Spleen (tissue), 11 donors: Measurements from ENCODE around the gene KDM2B. TPM values are rescaled to one million over a fixed set of nuclear protein-coding genes. Genes with fewer than 3 reads are reported as not detected.

Experiments
- DNase-seq: peaks from one replicate; pipeline ENCODE4 v3.0.0-alpha.2; 2020
- H3K27ac ChIP-seq, 8 donors: fragments of 200-600 bp; sonication (generic) in 7 of 8; 1 replicate in 4 of 8; 2 replicates in 4 of 8; pipeline versions ENCODE4 v1.5.0 to v1.8.0; 2016 to 2021; ENCODE audit warnings: inconsistent platforms in 4 of 8, mild to moderate bottlenecking in 4 of 8, moderate library complexity in 1 of 8
- H3K27me3 ChIP-seq, 7 donors: fragments of 200-600 bp; sonication (generic) in 6 of 7; replicated peaks in 1 of 7; 1 replicate in 4 of 7; 2 replicates in 3 of 7; pipeline versions ENCODE4 v1.5.0 to v1.8.0; 2016 to 2021; ENCODE audit warnings: inconsistent platforms in 3 of 7, mild to moderate bottlenecking in 1 of 7
- H3K36me3 ChIP-seq, 6 donors: fragments of 200-600 bp; sonication (generic) in 5 of 6; 1 replicate in 4 of 6; 2 replicates in 2 of 6; pipeline versions ENCODE4 v1.5.0 to v1.8.0; 2016 to 2021; ENCODE audit warnings: inconsistent platforms in 2 of 6
- H3K4me1 ChIP-seq, 6 donors: fragments of 200-600 bp; sonication (generic) in 5 of 6; 1 replicate in 3 of 6; 2 replicates in 3 of 6; pipeline versions ENCODE4 v1.5.0 to v1.8.0; 2016 to 2021; ENCODE audit warnings: inconsistent platforms in 3 of 6
- H3K4me3 ChIP-seq, 8 donors: fragments of 200-600 bp; sonication (generic) in 7 of 8; 1 replicate in 4 of 8; 2 replicates in 4 of 8; pipeline versions ENCODE4 v1.5.0 to v1.8.0; 2016 to 2021; ENCODE audit warnings: inconsistent platforms in 4 of 8, mild to moderate bottlenecking in 4 of 8, moderate library complexity in 2 of 8
- H3K9me3 ChIP-seq, 8 donors: fragments of 200-600 bp; sonication (generic) in 7 of 8; 1 replicate in 4 of 8; 2 replicates in 4 of 8; pipeline versions ENCODE4 v1.5.0 to v1.8.0; 2016 to 2021; ENCODE audit warnings: inconsistent platforms in 4 of 8
- POLR2A ChIP-seq, 3 donors: fragments of 450-650 bp; IDR thresholded peaks; one replicate each; pipeline ENCODE4 v1.5.1; 2017; ENCODE audit warnings: antibody characterized with exemption in 3 of 3, mild to moderate bottlenecking in 1 of 3
- POLR2AphosphoS5 ChIP-seq, 3 donors: sonication (generic); formaldehyde crosslinking; IDR thresholded peaks; one replicate each; pipeline ENCODE4 v1.5.1; 2017; ENCODE audit warnings: antibody characterized with exemption in 3 of 3
- WGBS, 5 donors: extraction: QIAGEN DNeasy Blood & Tissue Kit in 3 of 5; methylation state at CpG; one replicate each; pipeline versions ENCODE4 v1.1.5 to v1.1.7; 2013 to 2018; 5-methylcytosine and 5-hydroxymethylcytosine counted together
- intact Hi-C: fragments of 100-400 bp; cut with DNase I; formaldehyde crosslinking; loops from one replicate; pipeline ENCODE4 v1.15.0; 2023; ENCODE audit warnings: low total_unique reads
- polyA plus RNA-seq, 3 donors: library from polyadenylated mRNA; stranded (reverse); fragments of 200-250 nt; gene quantifications; one replicate each; pipeline ENCODE4 v1.2.1, GENCODE V29; 2013
- total RNA-seq, 7 donors: library from RNA; depleted of rRNA in 3 of 7; stranded (reverse); fragments of >200 nt in 3 of 7; fragmentation: NEBNext Ultra II Directional in 4 of 7; extraction: Animal tissue kit (Norgen Biotek cat#: 25700) in 4 of 7; gene quantifications; one replicate each; pipeline versions ENCODE4 v1.1.0 to v1.2.1, GENCODE V29; 2016 to 2021
- TF ChIP-seq, protein P1 (sequence below), 11 experiments: fragments of 200-600 bp in 7 of 11; fragments of 450-650 bp in 4 of 11; sonication (generic) in 4 of 11; IDR thresholded peaks in 8 of 11; conservative IDR thresholded peaks in 3 of 11; 1 replicate in 7 of 11; 2 replicates in 4 of 11; pipeline versions ENCODE4 v1.4.0 to v1.8.0; 2016 to 2021; ENCODE audit warnings: antibody characterized with exemption in 11 of 11, inconsistent platforms in 4 of 11, mild to moderate bottlenecking in 1 of 11
- donor health status: healthy with polysubstance abuse.
- donor health status: DM: no; HTN: no; CAD: no; lungs with moderate emphysema.
- donor health status: DM: no; HTN: no; CAD: no.
- donor health status: Bipolar disorder and iron deficiency.
- donor health status: healthy.
- donor health status: DM: no; HTN: no; CAD: no.
- donor health status: DM: yes; HTN: yes; CAD: no.

Gene KDM2B
- total and polyA plus RNA-seq, 10 donors = 20.8 to 56.2 (median 40.1) TPM

DNA sequence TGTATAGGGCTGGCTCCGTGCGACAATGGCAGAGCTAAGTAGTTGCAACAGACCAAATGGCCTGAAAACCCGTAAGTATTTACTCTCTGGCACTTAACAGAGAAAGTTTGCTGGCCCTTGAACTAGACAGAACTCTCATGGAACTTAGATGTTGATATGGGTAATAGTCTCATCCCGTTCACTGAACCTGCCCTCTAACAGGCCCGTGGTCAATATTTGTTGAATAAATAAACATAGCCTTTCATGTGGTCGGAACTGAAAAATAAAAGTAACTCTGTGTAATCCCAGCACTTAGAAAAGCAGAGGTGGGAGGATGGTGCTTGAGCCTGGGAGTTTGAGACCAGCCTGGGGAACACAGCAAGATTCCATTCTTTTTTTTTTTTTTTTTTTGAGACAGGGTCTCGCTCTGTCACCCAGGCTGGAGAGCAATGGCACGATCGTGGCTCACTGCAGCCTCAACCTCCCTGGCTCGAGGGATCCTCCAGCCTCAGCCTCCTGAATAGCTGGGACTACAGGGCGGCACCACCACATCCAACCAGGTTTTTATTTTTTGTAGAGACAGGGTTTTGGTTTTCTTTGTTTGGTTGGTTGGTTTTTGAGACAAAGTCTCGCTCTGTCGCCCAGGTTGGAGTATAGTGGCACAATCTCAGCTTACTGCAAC, 29.7 kb downstream of the KDM2B start:
- no peaks in the 10 kb centered on the region for H3K27me3 ChIP-seq
- no peak overlapping the region for H3K27ac ChIP-seq
- no peaks in the 10 kb centered on the region for H3K9me3 ChIP-seq
- intact Hi-C loops = loop anchor here (5.0 kb wide), 2 partner anchors 76 to 131 kb away; partner anchors contain the start of gene ORAI1
- H3K4me1 ChIP-seq = peaks cover 0 to 32% (median 10%) of the 10 kb centered on the region in 6 donors
- no peak overlapping the region for H3K4me3 ChIP-seq
- H3K36me3 ChIP-seq = peaks cover 0 to 29% (median 7%) of the 10 kb centered on the region in 6 donors
- WGBS, 5 donors = 88 to 95% (median 91%) methylated on average over 12 to 13 of the region's 13 CpGs
- no peak for DNase-seq
- no peak for TF ChIP-seq POLR2A (IDR thresholded peaks at IDR 0.05)
- no peak for TF ChIP-seq POLR2AphosphoS5 (IDR thresholded peaks at IDR 0.05)
- TF ChIP-seq, protein P1, sequence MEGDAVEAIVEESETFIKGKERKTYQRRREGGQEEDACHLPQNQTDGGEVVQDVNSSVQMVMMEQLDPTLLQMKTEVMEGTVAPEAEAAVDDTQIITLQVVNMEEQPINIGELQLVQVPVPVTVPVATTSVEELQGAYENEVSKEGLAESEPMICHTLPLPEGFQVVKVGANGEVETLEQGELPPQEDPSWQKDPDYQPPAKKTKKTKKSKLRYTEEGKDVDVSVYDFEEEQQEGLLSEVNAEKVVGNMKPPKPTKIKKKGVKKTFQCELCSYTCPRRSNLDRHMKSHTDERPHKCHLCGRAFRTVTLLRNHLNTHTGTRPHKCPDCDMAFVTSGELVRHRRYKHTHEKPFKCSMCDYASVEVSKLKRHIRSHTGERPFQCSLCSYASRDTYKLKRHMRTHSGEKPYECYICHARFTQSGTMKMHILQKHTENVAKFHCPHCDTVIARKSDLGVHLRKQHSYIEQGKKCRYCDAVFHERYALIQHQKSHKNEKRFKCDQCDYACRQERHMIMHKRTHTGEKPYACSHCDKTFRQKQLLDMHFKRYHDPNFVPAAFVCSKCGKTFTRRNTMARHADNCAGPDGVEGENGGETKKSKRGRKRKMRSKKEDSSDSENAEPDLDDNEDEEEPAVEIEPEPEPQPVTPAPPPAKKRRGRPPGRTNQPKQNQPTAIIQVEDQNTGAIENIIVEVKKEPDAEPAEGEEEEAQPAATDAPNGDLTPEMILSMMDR (IDR thresholded peaks at IDR 0.05 in 8 of 11, conservative IDR thresholded peaks at IDR 0.05 in 3 of 11) = no peak

DNA sequence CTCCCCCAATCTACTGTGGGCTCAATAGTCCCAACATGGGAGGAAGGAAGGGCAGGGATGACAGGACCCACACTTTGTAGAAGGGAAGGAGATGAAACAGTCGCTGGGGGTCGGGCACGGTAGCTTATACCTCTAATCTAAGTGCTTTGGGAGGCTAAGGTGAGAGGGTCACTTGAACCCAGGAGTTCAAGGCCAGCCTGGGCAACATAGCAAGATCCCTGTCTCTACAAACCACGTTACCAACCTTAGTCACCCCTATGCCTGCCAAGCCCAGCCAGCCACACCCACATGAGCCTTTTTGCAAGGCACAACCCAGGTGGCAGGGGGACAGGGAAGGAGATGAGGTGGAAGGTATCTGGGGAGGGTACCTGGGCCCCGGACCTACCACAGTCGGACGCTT, 31.7 kb downstream of the KDM2B start:
- WGBS, 5 donors = 93 to 98% (median 94%) methylated on average over 4 to 7 of the region's 7 CpGs
- TF ChIP-seq POLR2A (IDR thresholded peaks at IDR 0.05) (no peak), POLR2AphosphoS5 (IDR thresholded peaks at IDR 0.05) (no peak)
- TF ChIP-seq, protein P1 (IDR thresholded peaks at IDR 0.05 in 8 of 11, conservative IDR thresholded peaks at IDR 0.05 in 3 of 11) = no peak
- Histone ChIP-seq H3K27ac (no peak overlapping the region), H3K9me3 (no peaks in the 10 kb centered on the region), H3K4me1 (peaks cover 0 to 32% (median 10%) of the 10 kb centered on the region in 6 donors), H3K4me3 (no peak overlapping the region), H3K27me3 (no peaks in the 10 kb centered on the region), H3K36me3 (peaks cover 0 to 29% (median 7%) of the 10 kb centered on the region in 6 donors)
- no peak for DNase-seq
- intact Hi-C loops = no loop called here

DNA sequence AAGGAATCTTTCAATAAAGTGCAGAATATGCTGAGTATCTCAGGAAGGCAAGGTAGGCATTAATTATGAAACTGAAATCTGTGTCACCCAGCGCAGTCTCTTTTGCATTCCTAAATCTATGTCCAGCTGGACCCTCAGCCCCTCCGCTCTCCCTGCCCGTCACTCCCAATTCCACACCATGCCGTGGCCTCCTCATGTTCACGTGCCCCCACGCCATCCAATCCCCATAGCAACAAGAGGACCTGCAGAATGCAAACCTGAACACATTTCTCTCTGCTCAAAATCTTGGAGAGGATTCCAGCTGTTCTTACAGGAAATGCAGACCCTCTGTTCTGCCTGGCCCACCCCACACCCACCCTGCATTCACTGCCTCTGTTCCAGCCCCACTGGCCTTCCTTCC, 35.3 kb downstream of the KDM2B start:
- H3K4me1 ChIP-seq = peaks cover 0 to 15% (median 4%) of the 10 kb centered on the region in 6 donors
- peaks cover 0 to 29% (median 7%) of the 10 kb centered on the region in 6 donors for H3K36me3 ChIP-seq
- intact Hi-C loops = no loop called here
- 92 to 97% (median 94%) methylated on average over 6 of the region's 6 CpGs for WGBS, 5 donors
- TF ChIP-seq POLR2A (IDR thresholded peaks at IDR 0.05) (no peak), POLR2AphosphoS5 (IDR thresholded peaks at IDR 0.05) (no peak)
- TF ChIP-seq, protein P1 (IDR thresholded peaks at IDR 0.05 in 8 of 11, conservative IDR thresholded peaks at IDR 0.05 in 3 of 11) = no peak
- no peak for DNase-seq
- no peak overlapping the region for H3K4me3 ChIP-seq
- no peak overlapping the region for H3K27ac ChIP-seq
- H3K27me3 ChIP-seq = no peaks in the 10 kb centered on the region
- no peaks in the 10 kb centered on the region for H3K9me3 ChIP-seq

DNA sequence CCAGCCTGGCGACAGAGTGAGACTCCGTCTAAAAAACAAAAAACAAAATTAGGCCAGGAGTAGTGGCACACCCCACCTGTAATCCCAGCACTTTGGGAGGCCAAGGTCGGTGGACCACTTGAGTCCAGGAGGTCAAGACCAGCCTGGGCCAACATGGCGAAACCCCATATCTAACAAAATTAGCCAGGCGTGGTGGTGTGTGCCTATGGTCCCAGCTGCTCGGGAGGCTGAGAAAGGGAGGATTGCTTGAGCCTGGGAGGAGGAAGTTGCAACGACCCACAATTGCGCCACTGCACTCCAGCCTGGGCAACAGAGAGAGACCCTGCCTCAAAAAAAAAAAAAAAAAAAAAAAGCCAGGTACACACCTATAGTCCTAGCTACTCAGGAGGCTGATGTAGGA, 37.0 kb downstream of the KDM2B start:
- H3K27me3 ChIP-seq = no peaks in the 10 kb centered on the region
- no peak for DNase-seq
- TF ChIP-seq POLR2AphosphoS5 (IDR thresholded peaks at IDR 0.05) = no peak
- no peak for TF ChIP-seq POLR2A (IDR thresholded peaks at IDR 0.05)
- TF ChIP-seq, protein P1 (IDR thresholded peaks at IDR 0.05 in 8 of 11, conservative IDR thresholded peaks at IDR 0.05 in 3 of 11) = no peak
- no peaks in the 10 kb centered on the region for H3K9me3 ChIP-seq
- H3K27ac ChIP-seq = no peak overlapping the region
- WGBS, 5 donors = 69 to 94% (median 79%) methylated on average over 8 of the region's 8 CpGs
- peaks cover 0 to 18% (median 5%) of the 10 kb centered on the region in 6 donors for H3K4me1 ChIP-seq
- peaks cover 0 to 22% (median 7%) of the 10 kb centered on the region in 6 donors for H3K36me3 ChIP-seq
- intact Hi-C loops = no loop called here
- no peak overlapping the region for H3K4me3 ChIP-seq
